ENCODE measurements around the gene LEF1. TPM values are rescaled to one million over a fixed set of nuclear protein-coding genes. Genes with fewer than 3 reads are reported as not detected.
"Not testable (repeated sequence)": the region's sequence is repeated elsewhere in the genome, so short reads cannot be mapped to it uniquely, and the experiment has no call there.

The LEF1 gene
- total and polyA plus RNA-seq, 2 donors (not counting 3 experiments of a cell fraction or from before 2014, with no cell fraction given): 0.46 TPM; not detected in 1

DNA sequence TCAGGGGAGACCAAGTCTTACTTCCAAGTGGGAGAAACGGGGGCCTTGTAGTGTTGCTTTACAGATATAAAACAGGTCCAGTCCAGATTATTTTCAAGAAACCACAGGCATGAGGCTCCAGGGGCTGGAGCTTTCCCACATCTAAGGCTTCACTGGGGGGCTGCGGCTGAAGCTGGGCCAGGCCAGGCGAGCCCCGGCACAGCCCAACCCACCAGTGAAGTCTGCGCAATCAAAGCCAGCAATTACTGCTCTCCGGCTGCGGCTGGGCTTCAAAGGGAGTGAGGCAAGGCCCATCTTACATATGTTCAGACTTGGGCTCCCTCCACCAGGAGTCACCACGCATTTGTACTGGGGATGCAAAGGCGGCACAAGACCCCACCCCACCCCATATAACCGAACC lies 117.4 kb downstream of the LEF1 start:
- Histone ChIP-seq H3K79me2 (ENCODE audit: control insufficient read depth, insufficient read depth, low read length) (no peaks in the 10 kb centered on the region), H3K4me2 (ENCODE audit: insufficient read depth, low read length) (no peak overlapping the region), H4K20me1 (replicated peaks; ENCODE audit: control insufficient read depth, extremely low read depth, insufficient read depth, low read length) (no peaks in the 10 kb centered on the region), H3K4me1 (ENCODE audit: control insufficient read depth, extremely low read depth, insufficient read depth, low read length) (no peaks in the 10 kb centered on the region), H3K4me3 (replicated peaks in 1 of 3; ENCODE audit: insufficient read depth in 1 of 3, low read depth in 1 of 3, low read length in 3 of 3) (no peak overlapping the region), H3K27me3 (ENCODE audit: control insufficient read depth in 2 of 2, insufficient read depth in 2 of 2, low read length in 2 of 2) (peaks cover 3 to 4% of the 10 kb centered on the region in 2 experiments), H3K9ac (replicated peaks; ENCODE audit: extremely low read depth, insufficient read depth, low read length) (no peak overlapping the region), H2AFZ (ENCODE audit: low read depth, low read length) (no peak overlapping the region), H3K36me3 (ENCODE audit: control insufficient read depth in 2 of 2, extremely low read depth in 1 of 2, insufficient read depth in 2 of 2, low read length in 2 of 2) (no peaks in the 10 kb centered on the region), H3K9me3 (replicated peaks; ENCODE audit: control insufficient read depth, insufficient read depth, low read length) (no peaks in the 10 kb centered on the region), H3K27ac (ENCODE audit: insufficient read depth, low read depth, low read length) (no peak overlapping the region), H3K9me1 (replicated peaks; ENCODE audit: control insufficient read depth, extremely low read depth, insufficient read depth, low read length) (no peaks in the 10 kb centered on the region)
- intact Hi-C loops (cut with micrococcal nuclease): no loop called here
- dilution Hi-C loops (cut with MboI; ENCODE audit: extremely low pct_ligation_motif_present, low sequenced_read_pairs): no loop called here
- TF ChIP-seq EZH2 (IDR thresholded peaks at IDR 0.05; ENCODE audit: borderline replicate concordance, low read depth, low read length, severe bottlenecking): no peak
- TF ChIP-seq CTCF (IDR thresholded peaks at IDR 0.05; ENCODE audit: extremely low read depth in 1 of 2, insufficient read depth in 1 of 2, low read depth in 1 of 2, low read length in 2 of 2): no peak
- no peak for TF ChIP-seq MYC (IDR thresholded peaks at IDR 0.05; ENCODE audit: low read depth, low read length)
- no peak for TF ChIP-seq POLR2AphosphoS5 (IDR thresholded peaks at IDR 0.05; ENCODE audit: insufficient read depth, low read depth, low read length)
- no peak for TF ChIP-seq JUN (IDR thresholded peaks at IDR 0.05; ENCODE audit: borderline replicate concordance, insufficient read depth, insufficient read length, low read depth)
- TF ChIP-seq, protein P1, sequence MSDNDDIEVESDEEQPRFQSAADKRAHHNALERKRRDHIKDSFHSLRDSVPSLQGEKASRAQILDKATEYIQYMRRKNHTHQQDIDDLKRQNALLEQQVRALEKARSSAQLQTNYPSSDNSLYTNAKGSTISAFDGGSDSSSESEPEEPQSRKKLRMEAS (IDR thresholded peaks at IDR 0.05; ENCODE audit: insufficient read depth, insufficient read length): no peak
- no peak for TF ChIP-seq FOS (IDR thresholded peaks at IDR 0.05; ENCODE audit: borderline replicate concordance, insufficient read depth, low read length)
- TF ChIP-seq POLR2A (IDR thresholded peaks at IDR 0.05; ENCODE audit: low read depth, low read length): no peak
- no peak for TF ChIP-seq GATA2 (IDR thresholded peaks at IDR 0.05; ENCODE audit: insufficient read depth, insufficient read length, low read depth, low read length)
- POLR2A ChIA-PET: no interaction called here
- FAIRE-seq (no peak), DNase-seq (ENCODE audit: low read depth, low spot score) (no peak)
- BruUV-seq (replicated peaks): no TSS peak
- CTCF ChIA-PET: no interaction called here

DNA sequence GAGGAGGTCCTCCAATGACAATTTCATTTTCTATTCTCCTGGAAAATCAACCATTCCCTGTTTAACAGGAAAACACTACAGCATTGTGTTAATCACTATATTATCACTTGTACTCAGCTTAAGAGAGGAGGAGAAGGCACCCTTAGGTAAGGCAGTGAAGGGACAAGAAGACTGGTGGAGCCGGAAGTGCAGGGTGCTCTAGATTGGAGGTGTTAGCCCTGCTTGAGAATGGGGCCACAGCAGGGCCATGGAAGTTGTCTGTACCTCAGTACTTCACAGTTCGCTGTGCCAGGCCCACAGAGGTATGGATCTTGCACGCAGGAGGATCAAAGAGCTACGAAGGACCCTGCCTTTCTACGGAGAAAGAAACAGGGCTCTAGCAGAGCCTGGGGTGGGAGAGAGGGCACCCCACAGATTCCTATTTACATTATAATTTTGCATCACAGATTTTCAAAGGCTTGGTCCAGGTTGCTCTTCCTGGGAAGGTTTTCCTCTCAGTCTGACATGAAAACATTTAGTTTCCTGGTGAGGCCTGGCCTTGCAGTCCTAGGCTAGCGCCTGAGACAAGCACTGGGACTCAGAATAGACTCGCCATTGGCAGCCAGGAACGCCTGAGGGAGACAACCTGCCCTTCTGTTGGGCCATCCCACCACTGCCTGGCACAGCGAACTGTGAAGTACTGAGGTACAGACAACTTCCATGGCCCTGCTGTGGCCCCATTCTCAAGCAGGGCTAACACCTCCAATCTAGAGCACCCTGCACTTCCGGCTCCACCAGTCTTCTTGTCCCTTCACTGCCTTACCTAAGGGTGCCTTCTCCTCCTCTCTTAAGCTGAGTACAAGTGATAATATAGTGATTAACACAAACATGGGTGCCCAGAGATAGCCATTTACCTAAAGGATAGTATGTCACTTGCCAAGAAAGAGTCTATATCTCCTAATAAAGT lies 118.3 kb downstream of the LEF1 start:
- H3K79me2 ChIP-seq (ENCODE audit: control insufficient read depth, insufficient read depth, low read length); H3K4me1 ChIP-seq (ENCODE audit: control insufficient read depth, extremely low read depth, insufficient read depth, low read length); H4K20me1 ChIP-seq (replicated peaks; ENCODE audit: control insufficient read depth, extremely low read depth, insufficient read depth, low read length); H2AFZ ChIP-seq (ENCODE audit: low read depth, low read length); DNase-seq (ENCODE audit: low read depth, low spot score); dilution Hi-C loops (cut with MboI; ENCODE audit: extremely low pct_ligation_motif_present, low sequenced_read_pairs); H3K9ac ChIP-seq (replicated peaks; ENCODE audit: extremely low read depth, insufficient read depth, low read length); POLR2A ChIA-PET; H3K27me3 ChIP-seq (ENCODE audit: control insufficient read depth in 2 of 2, insufficient read depth in 2 of 2, low read length in 2 of 2); H3K36me3 ChIP-seq (ENCODE audit: control insufficient read depth in 2 of 2, extremely low read depth in 1 of 2, insufficient read depth in 2 of 2, low read length in 2 of 2); H3K27ac ChIP-seq (ENCODE audit: insufficient read depth, low read depth, low read length); H3K9me3 ChIP-seq (replicated peaks; ENCODE audit: control insufficient read depth, insufficient read depth, low read length); intact Hi-C loops (cut with micrococcal nuclease); H3K9me1 ChIP-seq (replicated peaks; ENCODE audit: control insufficient read depth, extremely low read depth, insufficient read depth, low read length); CTCF ChIA-PET; FAIRE-seq; BruUV-seq (replicated peaks); H3K4me3 ChIP-seq (replicated peaks in 1 of 3; ENCODE audit: insufficient read depth in 1 of 3, low read depth in 1 of 3, low read length in 3 of 3); H3K4me2 ChIP-seq (ENCODE audit: insufficient read depth, low read length): not testable (repeated sequence)

All from endothelial cell of umbilical vein (primary cell).